Mesothelial cell of epicardium (in vitro differentiated cells): ENCODE measurements around the gene GRM2. TPM values are rescaled to one million over a fixed set of nuclear protein-coding genes. Genes with fewer than 3 reads are reported as not detected.
A peak's percentile ranks its signal among the peaks of the same experiment; 100 is the strongest.

Source experiments
- DNase-seq, 2 experiments: peaks; one replicate each; pipeline ENCODE4 v3.0.0; 2021; ENCODE audit warnings: low spot score in 2 of 2; ENCODE audit not compliant: unreplicated experiment in 2 of 2
- H3K27ac Mint-ChIP-seq: 2 replicates; pipeline ENCODE4 v1.8.0; 2021; ENCODE audit warnings: mixed read lengths
- H3K27me3 Mint-ChIP-seq: 2 replicates; pipeline ENCODE4 v1.8.0; 2021; ENCODE audit warnings: low read depth, mixed read lengths
- H3K36me3 Mint-ChIP-seq: 2 replicates; pipeline ENCODE4 v1.8.0; 2021; ENCODE audit warnings: mixed read lengths
- H3K4me1 Mint-ChIP-seq: 2 replicates; pipeline ENCODE4 v1.8.0; 2021; ENCODE audit warnings: mixed read lengths
- H3K4me3 Mint-ChIP-seq: 2 replicates; pipeline ENCODE4 v1.8.0; 2021; ENCODE audit warnings: mild to moderate bottlenecking, moderate library complexity, mixed read lengths
- H3K9me3 Mint-ChIP-seq: 2 replicates; pipeline ENCODE4 v1.8.0; 2021; ENCODE audit warnings: mixed read lengths
- CTCF ChIP-seq: fragments of 200-600 bp; sonication (generic); IDR thresholded peaks from one replicate; pipeline ENCODE4 v1.5.0; 2021; ENCODE audit warnings: antibody characterized with exemption; ENCODE audit not compliant: unreplicated experiment
- total RNA-seq: library from RNA; stranded (reverse); gene quantifications from 3 replicates; pipeline ENCODE4 v1.2.1, GENCODE V29; 2021

Gene GRM2
- total RNA-seq, 1 donor from 2014 or later, result 0.98 TPM

DNA sequence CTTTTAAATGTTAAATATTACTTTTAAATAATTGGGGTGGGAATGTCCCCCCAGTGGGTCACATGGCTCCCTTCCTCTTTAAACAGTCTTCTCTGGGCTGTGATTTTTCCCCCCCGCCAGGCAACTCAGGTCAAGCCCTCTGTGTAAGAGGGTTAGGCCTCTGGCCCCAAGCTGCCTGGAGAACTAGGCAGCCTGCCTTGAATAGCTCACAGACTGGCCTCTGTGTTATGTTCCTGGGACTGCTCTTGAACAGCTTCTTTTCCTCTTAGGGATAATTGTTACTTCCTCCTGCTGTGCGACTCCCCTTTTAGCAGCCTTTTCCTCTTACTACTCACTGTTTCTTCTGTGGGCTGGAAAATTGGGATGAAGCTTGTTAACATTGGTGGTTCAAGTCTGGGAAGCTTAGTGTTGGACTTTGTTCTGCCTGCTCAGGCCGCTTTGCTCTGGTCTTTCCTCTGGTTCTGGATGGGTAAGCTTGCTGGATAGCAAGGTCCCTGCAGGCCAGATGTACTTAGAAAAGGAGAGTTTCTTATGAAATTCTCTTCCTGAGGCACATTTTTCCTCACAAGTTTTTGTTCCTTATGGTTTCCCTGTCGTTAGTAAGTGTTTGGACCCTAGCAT is 33.6 kb upstream of the GRM2 start:
- H3K27me3 Mint-ChIP-seq, result no peaks in the 10 kb centered on the region
- H3K36me3 Mint-ChIP-seq, result peaks cover 3% of the 10 kb centered on the region
- H3K27ac Mint-ChIP-seq, result no peak overlapping the region
- no peak for TF ChIP-seq CTCF
- H3K4me1 Mint-ChIP-seq, result peaks cover 25% of the 10 kb centered on the region
- no peak for DNase-seq
- peak overlapping the region; percentile 52 for H3K4me3 Mint-ChIP-seq
- H3K9me3 Mint-ChIP-seq, result no peaks in the 10 kb centered on the region

DNA sequence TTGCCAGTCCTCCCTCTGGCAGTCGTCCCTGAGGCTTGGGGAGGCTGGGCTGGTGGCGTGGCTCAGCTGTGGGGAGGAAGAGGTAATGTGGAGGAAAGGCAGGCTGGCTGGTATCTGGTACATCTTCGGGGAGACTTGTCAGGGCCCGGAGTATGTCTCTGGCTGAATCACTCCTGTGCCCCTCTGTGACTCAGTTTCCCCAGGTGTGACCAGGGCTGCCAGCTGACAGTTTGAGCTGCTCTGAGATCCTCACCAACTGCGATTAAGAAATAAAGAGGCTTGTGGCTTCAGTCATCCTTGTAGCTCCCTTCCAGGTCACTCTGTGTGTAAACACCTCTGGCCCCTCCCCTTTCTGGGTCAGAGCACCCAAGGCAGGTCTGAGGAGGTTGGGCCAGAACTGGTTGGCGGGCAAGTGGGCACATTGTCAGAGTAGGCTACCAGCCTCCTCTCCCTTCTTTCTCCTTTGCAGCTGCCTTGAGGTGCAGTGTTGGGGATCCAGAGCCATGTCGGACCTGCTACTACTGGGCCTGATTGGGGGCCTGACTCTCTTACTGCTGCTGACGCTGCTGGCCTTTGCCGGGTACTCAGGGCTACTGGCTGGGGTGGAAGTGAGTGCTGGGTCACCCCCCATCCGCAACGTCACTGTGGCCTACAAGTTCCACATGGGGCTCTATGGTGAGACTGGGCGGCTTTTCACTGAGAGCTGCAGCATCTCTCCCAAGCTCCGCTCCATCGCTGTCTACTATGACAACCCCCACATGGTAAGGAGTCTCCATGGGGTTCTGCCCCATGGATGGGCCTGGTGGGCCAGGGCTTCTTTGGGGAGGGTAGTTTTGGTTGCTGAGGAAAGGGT is 32.8 kb upstream of the GRM2 start:
- peaks cover 21% of the 10 kb centered on the region for H3K4me1 Mint-ChIP-seq
- no peak overlapping the region for H3K27ac Mint-ChIP-seq
- H3K4me3 Mint-ChIP-seq, result no peak overlapping the region
- DNase-seq, result no peak
- H3K36me3 Mint-ChIP-seq, result peaks cover 3% of the 10 kb centered on the region
- H3K9me3 Mint-ChIP-seq, result no peaks in the 10 kb centered on the region
- H3K27me3 Mint-ChIP-seq, result no peaks in the 10 kb centered on the region
- no peak for TF ChIP-seq CTCF

DNA sequence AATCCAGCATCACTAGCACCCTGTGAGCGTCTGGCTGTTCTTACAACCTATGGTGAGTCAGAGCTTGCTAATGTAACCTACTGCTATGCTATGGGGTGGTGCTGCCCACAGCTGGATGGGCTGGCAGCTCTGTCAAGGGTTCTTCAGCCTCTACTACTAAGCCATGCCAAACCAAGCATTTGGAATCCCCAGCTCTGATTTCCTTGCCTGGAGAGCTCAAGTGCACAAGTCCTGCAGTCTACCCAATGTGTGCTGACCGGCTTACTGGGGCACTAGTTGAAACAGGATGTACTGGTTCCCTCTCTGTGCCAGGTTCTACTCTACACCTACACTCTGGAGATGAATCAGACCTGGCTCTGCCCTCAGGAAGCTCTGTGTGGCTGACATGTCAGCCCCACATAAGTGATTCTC is 31.7 kb upstream of the GRM2 start:
- peaks cover 16% of the 10 kb centered on the region for H3K4me1 Mint-ChIP-seq
- H3K27ac Mint-ChIP-seq, result no peak overlapping the region
- H3K27me3 Mint-ChIP-seq, result no peaks in the 10 kb centered on the region
- H3K4me3 Mint-ChIP-seq, result no peak overlapping the region
- H3K9me3 Mint-ChIP-seq, result no peaks in the 10 kb centered on the region
- H3K36me3 Mint-ChIP-seq, result peaks cover 3% of the 10 kb centered on the region
- TF ChIP-seq CTCF, result no peak
- DNase-seq, result no peak

- DNase-seq, result no peak
- Mint-ChIP-seq H3K9me3 (no peaks in the 10 kb centered on the region), H3K4me1 (peaks cover 17% of the 10 kb centered on the region), H3K27me3 (no peaks in the 10 kb centered on the region), H3K4me3 (no peak overlapping the region), H3K27ac (no peak overlapping the region), H3K36me3 (peaks cover 3% of the 10 kb centered on the region)
- TF ChIP-seq CTCF, result no peak
Observed at GRCh38 chr3:51676102-51676640, 30.7 kb upstream of the GRM2 start.

DNA sequence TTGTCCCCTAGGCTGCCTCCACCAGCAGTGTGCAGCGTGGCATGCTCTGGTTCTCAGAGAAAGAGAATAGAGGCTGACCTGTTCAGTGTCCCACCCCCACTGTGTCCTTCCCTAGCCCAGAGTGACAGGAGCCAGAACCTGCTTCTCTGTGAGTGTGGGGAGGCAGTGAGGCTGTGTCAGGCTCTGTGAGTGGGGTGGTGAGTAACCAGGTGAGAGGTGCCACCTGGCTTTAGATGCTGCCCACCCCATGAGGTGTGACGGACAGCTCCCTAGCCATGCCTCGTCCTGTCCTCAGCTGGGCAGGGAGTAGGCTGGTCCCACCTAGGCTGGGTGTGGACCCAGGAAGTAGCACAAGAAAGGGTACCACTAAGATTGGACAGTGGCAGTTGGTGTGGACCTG is 29.5 kb upstream of the GRM2 start:
- Mint-ChIP-seq H3K27ac (no peak overlapping the region), H3K27me3 (no peaks in the 10 kb centered on the region), H3K9me3 (no peaks in the 10 kb centered on the region), H3K4me1 (peaks cover 14% of the 10 kb centered on the region), H3K36me3 (peaks cover 5% of the 10 kb centered on the region), H3K4me3 (no peak overlapping the region)
- TF ChIP-seq CTCF, result no peak
- no peak for DNase-seq
